C4-2B (cell line): ENCODE measurements around the gene MYH10.

ENCODE experiments used
- ZFX ChIP-seq: fragments of 450-650 bp; IDR thresholded peaks from 2 replicates; pipeline ENCODE4 v1.6.1; 2017
- TF ChIP-seq, protein P1 (sequence below): fragments of 450-650 bp; conservative IDR thresholded peaks from 2 replicates; pipeline ENCODE4 v1.5.1; 2017; ENCODE audit warnings: mild to moderate bottlenecking

DNA sequence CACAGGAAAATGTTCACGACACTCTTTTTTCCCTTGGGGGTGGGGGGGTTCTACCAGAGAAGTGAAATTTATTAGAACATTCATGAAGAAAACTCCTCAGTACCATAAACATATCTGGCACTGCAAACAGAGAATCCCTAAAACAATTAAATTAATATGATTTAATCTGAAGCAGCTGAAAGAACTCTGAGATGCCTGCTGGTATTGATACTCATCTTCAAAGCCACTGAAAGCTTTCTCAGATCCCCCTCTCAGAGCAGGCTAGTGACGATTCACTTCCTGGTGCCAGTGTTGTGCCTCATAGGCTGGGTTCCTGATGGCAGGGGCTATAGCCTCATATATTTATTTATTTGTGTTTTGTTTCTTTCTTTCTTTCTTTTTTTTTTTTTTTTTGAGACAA lies 52.7 kb downstream of the MYH10 start:
- TF ChIP-seq, protein P1, sequence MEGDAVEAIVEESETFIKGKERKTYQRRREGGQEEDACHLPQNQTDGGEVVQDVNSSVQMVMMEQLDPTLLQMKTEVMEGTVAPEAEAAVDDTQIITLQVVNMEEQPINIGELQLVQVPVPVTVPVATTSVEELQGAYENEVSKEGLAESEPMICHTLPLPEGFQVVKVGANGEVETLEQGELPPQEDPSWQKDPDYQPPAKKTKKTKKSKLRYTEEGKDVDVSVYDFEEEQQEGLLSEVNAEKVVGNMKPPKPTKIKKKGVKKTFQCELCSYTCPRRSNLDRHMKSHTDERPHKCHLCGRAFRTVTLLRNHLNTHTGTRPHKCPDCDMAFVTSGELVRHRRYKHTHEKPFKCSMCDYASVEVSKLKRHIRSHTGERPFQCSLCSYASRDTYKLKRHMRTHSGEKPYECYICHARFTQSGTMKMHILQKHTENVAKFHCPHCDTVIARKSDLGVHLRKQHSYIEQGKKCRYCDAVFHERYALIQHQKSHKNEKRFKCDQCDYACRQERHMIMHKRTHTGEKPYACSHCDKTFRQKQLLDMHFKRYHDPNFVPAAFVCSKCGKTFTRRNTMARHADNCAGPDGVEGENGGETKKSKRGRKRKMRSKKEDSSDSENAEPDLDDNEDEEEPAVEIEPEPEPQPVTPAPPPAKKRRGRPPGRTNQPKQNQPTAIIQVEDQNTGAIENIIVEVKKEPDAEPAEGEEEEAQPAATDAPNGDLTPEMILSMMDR: no peak
- TF ChIP-seq ZFX: no peak
